SIG-M5 (cell line): ENCODE results near the gene KRT9.
"Not testable (repeated sequence)": the region's sequence is repeated elsewhere in the genome, so short reads cannot be mapped to it uniquely, and the experiment has no call there.

ENCODE experiments used
- DNase-seq: peaks from one replicate; lab custom pipeline; 2025; lab: John Stamatoyannopoulos, UW

KRT9 gene, protein sequence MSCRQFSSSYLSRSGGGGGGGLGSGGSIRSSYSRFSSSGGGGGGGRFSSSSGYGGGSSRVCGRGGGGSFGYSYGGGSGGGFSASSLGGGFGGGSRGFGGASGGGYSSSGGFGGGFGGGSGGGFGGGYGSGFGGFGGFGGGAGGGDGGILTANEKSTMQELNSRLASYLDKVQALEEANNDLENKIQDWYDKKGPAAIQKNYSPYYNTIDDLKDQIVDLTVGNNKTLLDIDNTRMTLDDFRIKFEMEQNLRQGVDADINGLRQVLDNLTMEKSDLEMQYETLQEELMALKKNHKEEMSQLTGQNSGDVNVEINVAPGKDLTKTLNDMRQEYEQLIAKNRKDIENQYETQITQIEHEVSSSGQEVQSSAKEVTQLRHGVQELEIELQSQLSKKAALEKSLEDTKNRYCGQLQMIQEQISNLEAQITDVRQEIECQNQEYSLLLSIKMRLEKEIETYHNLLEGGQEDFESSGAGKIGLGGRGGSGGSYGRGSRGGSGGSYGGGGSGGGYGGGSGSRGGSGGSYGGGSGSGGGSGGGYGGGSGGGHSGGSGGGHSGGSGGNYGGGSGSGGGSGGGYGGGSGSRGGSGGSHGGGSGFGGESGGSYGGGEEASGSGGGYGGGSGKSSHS

DNA sequence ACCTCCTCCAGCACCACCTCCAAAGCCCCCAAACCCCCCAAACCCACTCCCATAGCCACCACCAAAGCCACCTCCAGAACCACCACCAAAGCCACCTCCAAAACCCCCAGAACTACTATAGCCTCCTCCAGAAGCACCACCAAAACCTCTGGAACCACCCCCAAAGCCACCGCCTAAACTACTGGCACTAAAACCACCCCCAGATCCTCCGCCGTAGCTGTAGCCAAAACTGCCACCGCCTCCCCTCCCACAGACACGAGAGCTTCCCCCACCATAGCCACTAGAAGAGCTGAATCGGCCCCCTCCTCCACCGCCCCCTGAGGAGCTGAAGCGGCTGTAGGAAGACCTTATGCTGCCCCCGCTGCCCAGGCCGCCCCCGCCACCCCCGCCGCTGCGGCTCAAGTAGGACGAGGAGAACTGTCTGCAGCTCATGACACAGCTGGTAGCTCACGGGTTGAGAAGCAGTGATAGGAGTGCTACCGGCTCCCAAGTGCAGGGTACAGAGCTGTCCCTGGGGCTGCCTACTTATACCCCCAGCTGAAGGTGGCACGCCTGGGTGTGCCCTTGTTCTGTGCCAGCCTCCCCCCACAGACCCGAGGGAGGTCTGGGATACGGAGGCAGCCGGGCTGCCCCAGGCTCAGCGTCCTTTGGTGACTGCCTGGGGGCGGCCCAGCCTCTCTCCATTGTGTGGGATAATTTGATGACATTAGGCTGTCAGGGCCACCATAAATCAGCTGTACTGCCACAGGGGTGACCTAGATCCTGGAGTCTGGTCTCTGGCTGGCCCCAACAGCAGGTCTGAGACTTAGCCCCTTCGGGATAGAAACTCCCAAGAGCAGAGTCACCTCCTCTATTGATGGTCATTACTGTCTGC is at the start of gene KRT9:
KRT9 (minus strand) TSS at position 499 of the 874 bp plus-strand sequence; CDS start at position 432, 67 bp downstream.
- no peak for DNase-seq

DNA sequence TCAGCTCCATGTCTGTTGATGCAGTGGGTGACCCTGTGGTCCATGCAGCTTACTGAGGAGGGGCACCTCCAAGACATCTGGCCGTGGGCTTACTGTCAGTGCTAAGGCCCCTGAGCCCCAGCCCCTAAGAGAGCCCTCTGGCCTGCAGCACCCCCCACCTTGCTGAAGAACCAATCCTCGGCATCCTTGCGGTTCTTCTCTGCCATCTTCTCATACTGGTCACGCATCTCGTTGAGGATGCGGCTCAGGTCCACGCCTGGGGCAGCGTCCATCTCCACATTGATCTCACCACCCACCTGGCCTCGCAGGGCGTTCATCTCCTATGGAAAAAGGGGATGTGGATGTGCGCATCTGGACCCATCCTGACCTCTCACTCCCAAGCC is 49.6 kb upstream of the KRT9 start:
- not testable (repeated sequence) for DNase-seq

DNA sequence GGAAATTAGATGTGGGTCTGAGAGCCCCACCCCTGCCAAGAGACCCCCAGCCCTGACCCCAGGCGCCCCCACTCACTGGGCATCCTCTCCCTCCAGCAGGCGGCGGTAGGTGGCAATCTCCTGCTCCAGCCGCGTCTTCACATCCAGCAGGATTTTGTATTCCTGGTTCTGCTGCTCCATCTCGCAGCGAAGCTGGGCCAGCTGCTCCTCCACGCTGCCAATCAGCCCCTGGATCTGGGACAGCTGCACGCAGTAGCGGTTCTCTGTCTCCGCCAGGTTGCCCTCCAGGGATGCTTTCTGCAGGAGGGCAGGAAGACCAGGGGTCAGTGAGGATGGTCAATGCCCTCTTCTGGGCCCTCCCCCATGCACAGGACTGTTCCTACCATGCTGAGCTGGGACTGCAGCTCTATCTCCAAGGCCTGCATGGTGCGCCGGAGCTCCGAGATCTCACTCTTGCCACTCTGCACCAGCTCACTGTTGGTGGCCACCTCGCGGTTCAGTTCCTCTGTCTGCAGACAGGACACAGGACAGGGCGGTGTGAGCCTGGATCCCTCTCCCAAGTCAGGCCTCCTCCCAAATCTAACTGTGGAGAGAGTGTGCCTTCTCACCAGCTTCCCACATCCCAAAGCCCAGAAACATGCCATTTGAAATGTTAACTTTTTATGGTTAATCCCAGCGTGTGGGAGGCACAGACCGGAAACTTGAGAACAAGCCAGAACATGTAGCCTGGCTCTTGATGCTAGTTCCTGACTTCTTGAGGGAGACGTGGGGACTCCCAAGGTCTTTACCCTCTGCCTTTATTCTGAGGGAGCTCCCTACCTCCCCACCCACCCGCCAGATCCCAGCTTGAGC is 49.0 kb upstream of the KRT9 start:
- DNase-seq: no peak

DNA sequence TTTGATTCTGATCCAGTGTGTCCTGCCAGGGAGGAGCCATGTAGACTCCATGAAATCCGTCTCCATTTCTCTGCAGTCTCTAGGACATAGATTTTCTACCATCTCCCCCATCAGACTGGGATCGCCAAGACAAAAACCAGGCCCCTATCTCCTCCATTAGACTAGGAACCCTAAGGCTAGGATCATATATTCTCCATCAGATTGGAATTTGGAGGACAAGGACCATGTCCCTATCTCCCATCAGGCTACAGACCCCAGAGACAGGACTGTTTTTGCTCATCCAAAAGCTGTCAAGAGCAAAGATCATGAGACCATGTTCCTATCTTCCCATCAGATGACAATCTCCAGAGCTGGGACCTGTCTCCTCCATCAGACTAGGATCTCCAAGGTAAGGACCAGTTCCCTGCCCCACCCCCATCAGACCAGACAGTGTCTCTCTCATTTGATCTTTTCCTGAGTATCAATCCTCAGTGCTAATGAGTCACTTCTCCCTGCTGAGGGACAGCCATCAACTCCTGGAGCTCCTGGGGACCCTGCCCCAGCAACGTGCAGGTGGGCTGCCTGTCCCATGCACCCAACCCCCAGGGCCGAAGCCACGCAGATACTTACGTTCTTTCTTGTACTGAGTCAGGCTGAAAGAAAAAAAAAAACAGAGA is 48.2 kb upstream of the KRT9 start:
- DNase-seq: not testable (repeated sequence)

DNA sequence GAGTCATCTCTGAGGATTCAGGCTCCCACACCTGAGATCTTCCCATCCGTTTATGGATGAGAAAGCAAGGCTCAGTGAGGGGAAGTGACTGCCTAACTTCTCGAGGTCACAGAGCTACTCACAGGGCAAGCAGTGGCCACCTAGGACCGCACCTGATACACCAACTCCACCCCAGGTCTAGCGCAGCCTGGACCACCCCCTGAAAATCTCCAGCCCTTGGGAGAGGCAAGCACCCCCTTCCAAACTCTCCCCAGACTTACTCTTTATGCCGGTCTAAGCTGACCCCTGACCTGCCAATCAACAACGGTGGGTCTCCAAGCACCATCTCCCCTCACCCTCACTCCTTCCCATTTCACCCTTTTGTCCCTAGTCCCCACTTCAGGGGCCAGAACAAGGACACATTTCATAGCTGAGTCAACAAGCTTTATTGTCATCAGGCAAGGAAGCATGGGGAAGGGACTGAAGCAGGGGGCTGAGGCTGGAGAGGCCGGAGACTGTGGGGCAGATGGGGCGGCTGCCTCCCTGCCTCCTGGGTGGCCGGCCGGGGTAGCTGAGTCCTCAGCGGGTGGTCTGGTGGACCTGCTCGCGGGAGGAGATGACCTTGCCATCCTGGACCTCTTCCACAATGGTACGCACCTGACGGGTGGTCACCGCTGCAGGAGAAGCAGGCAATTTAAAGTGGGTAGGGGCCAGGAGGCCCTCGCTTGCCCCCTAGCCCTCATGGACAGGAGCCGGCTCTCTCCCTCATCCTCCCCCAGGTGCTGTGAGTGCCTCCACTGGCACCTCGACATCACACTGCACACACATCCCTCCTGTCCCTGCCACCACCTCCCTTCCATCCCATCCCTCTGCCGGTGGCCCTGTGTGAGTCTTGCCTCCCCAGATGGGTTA is 47.4 kb upstream of the KRT9 start:
- DNase-seq: no peak

DNA sequence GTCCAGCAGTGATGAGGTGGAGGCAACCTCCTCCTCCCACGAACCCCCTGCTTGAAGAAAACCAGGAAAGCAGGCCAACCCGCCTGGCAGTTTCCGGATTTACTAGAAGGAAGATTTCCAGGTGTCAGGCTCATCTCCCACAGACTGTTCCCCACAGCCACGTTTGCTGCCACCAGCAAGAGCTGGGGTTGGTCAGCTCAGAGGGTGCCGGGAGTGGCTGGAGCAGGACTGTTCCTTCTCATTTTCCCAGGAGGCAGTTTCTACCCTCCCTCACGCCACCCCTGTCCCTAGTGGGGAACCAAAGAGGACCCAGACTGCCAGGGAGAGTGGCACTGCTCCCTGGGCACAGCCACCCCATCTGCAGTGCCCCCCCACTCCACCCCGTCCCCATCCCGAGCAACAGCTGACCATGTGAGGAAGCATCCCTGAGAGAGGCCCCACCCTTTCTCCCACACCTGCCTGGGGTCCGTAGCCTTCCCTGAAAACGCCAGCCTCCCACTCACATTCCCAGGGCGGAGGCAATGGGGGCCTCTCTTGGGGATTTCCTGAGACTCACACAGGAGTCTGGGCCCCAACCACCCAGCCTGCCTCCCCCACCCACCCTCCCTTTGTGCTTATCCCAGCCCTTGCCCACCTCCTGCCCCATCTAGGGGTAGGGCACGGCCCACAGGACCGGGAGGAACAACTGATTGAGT is 46.6 kb upstream of the KRT9 start:
- DNase-seq: no peak

DNA sequence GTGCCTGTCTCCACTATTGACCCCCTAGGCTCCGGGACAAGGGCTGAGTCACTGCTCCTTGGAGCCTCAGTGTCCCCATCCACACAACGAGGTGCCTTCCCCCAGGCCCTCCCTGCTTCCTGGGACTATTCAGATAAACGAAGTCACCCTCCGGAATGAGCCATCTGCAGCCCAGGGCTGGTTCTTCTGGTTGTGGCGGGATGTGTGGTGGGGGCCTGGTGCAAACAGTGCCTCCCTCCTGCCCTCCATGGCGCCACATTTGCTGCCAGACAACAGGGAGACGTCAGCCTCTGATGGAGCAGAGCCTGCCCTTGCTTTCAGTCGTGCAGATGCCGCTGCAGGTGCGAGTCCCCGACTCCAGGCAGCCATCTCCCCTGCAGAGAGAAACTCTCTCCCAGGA is 45.8 kb upstream of the KRT9 start:
- DNase-seq: no peak

DNA sequence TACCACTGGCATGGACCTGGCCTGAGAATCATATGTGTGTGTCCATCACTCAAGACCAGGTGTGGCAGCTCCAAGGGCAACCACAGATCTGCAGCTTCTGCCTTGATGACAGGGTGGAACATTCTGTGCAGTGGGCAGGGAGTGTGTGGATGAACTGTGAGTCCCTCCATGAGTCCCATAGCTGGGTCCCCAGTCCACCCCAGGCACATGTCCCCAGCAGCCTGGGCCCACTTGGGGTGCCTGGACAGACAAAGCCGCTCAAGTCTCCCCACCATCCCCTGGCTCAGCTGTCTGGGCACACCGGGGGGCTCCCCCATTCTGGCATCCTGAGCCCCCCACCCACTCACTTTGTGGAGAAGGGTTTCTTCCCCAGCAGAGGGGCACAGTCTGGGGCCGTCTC is 45.3 kb upstream of the KRT9 start:
- DNase-seq: no peak

DNA sequence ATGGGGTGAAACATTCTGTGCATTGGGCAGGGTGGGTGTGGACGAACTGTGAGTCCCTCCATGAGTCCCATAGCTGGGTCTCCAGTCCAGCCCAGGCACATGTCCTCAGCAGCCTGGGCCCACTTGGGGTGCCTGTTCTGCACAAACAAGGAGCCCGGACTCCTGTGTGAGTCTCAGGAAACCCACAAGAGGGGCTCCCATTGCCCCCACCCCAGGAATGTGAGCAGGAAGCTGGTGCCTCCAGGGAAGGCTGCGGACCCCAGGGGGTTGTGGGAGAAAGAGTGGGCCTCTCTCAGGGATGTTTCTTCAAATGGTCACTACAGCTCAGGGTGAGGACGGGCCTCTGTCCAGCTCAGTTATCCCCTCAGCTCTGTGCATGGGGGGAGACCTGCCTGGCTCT is 44.6 kb upstream of the KRT9 start:
- DNase-seq: not testable (repeated sequence)

DNA sequence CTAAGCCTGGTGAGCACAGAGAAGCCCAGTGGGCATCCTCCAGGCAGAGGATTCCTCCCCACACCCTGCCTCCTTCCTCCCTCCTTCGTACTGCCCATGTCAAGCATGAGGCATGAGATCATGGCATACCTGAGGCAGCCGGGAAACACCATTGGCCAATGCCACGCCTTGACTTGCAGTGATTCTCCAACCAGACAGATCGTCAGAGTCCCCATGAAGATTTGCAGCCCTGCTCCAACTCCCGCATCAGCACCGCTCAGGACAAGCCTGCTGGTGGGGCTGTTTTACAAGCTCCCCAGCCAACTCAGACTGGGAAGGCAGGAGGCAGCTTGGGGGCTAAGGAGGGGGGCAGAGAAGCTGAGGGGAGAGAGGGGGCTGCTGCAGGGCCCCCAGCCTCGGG is 43.6 kb upstream of the KRT9 start:
- DNase-seq: no peak

DNA sequence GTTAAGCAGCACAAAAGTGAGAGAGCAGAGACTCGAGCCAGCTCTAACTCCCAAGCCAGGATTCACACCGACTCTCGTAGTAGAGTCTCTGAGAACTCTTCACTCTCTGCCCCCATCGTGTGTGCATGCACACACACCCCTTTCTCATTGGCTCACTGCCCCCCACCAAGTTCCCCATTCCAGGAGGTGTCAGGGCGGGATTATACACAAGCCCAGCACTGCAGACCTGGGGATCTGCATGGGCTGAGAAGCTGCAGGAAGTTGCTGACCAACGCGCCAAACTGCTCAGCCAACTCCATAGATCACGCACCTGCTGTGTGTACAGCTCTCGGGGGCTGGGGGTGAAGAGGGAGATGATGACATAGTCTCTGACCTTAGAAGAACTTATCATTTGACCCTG is 42.9 kb upstream of the KRT9 start:
- not testable (repeated sequence) for DNase-seq

DNA sequence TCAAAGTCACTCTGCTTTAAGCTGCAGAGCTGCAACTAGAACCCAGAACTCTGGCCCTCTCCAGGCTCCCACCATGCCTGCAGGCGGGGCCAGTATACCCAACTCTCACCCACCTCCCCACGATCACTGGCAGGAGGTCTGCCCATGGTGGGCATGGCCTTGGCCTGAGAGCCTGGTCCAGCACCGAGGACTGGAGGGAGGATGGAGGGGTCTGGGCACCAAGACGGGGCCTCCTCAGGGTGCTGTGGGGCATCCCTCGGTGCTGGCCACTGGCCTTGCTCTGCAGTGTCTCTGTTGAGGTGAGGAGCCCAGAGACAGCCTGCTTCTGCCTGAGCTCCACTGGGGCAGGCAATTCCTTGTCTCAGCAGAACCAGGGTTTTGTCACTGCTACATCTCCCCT is 42.2 kb upstream of the KRT9 start:
- DNase-seq: no peak

DNA sequence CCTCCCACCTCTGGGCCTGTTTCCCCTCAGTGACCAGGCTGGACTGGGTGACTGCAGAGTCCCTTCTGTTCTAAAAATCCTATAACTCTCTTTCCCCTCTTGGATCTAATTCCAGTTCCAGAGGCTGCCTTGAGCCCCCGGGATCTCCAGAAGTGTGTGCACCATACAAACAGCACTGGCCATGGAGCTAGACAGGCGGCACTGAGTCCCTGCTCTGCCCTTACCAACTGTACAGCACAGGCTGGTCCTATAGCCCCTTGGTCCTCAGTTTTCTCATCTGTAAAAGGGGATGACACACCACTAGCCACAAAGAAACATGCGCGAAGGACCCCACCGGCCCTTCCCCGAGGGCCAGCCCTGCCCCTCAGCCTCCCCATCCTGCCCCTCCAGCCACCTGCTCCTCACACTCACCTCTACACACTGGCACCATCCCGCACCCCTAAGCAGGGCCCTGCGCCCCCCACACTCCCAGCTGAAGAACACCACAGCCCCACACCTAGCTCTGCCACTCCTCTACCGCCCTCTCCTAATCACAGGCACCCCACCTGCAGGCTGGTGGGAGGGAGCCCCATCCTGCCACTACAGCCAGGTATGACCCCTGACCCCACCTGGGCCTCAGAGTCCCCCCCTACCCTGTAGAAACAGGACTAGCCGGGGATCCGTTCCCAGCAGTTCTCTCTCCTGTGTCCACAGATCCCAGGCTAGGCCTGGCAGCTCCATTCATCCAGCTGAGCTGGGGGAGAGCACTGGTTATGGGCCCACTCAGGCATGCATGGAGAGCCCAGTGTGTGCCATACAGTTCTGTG is 41.6 kb upstream of the KRT9 start:
- DNase-seq: no peak

DNA sequence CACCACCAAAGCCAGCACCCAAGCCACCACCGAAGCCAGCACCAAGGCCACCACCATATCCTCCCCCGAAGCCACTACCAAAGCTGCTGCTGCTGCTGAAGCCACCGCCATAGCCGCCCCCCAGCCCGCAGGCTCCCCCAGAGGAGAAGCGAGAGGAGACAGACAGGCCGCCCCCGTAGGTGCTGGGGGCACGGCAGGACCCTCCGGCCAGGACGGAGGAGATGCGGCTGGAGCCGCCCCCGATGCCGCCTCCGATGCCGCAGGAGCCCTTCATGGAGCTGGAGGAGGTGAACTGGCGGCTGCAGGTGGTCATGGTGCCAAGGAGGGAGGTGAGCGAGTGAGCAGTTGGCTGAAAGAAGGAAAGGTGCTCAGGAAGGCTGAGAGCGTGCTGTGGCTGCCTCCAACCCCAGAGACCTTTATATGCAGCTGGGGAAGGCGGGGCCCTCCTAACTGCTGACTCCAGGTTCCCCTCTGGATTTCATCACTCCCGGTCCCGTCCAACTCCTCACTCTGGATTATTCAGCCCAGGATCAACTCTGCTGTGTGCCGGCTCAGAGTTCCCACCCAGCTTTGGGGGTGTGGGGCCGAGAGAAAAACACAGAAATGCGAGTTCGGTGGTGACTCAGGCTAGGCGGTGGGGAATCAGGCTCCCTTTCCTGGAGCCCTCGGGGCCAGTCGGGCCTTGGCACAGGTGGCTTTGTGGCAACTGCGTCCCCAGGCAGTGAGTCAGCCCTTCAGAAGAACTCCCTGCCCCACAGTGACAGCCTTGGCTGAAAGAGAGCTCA is 40.7 kb upstream of the KRT9 start, which contains the start of gene KRT16:
KRT16 (minus strand) TSS at position 392 of the 785 bp plus-strand sequence; CDS start at position 313, 79 bp downstream.
- not testable (repeated sequence) for DNase-seq

DNA sequence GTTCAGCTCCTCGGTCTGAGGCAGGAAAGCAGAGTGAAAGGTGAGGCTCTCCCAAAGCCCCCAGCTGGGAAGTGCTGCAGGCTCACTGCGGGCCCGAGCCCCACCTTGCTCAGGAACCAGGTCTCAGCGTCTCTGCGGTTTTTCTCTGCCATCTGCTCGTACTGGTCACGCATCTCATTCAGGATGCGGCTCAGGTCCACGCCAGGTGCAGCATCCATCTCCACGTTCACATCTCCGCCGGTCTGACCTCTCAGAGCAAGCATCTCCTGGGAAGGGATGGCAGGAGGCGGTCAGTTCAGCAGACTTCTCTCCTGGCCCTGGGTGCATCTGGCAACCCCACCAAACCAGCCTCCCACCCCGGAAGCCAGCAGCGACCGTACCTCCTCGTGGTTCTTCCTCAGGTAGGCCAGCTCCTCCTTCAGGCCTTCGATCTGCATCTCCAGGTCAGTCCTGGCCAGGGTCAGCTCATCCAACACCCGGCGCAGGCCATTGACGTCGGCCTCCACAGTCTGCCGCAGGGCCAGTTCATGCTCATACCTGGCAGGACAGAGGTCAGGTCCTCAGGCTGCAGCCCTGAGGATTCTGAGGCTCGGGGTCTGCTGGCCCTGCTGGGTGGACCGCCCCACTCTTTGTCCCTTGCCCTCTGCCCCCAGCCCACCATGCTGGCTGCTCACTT is 39.2 kb upstream of the KRT9 start:
- no peak for DNase-seq

DNA sequence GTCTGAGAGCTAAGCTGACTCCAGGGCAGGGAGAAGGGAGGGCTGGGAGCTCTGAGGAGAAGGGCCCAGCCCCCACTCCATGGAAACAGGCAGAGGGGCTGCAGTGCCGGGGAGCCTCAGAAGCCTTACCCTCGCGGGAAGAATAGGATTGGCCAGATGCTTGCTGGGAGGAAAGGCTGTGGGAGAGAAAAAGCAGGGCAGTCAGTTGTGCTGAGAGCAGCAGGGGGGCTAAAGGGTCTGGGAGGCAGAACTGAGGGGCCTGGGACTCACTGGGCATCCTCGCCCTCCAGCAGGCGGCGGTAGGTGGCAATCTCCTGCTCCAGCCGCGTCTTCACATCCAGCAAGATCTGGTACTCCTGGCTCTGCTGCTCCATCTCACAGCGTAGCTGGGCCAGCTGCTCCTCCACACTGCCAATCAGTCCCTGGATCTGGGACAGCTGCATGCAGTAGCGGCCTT is 38.2 kb upstream of the KRT9 start:
- DNase-seq: not testable (repeated sequence)

DNA sequence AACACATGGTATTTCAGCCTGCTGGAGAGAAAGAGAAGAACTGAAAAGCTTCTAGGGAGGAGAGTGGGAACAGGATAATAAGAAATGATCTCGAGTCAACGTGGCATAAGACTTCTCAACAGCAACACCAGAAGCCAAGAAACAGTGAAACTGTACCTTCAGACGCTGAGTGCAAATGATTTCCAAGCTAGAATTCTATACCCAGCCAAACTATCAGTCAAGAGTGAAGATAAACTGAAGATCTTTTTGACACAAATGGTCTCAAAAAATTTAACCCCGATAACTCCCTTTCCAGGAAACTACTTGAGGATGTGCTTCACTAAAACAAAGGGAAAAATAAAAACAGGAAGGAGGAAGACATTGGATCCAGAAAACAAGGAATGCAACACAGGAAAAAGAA is 35.1 kb upstream of the KRT9 start:
- not testable (repeated sequence) for DNase-seq
